BLaER1 (cell line): ENCODE results near the gene TPI1.
"Not testable (repeated sequence)": the region's sequence is repeated elsewhere in the genome, so short reads cannot be mapped to it uniquely, and the experiment has no call there.

ENCODE experiments used
- H3K27ac ChIP-seq: shearing (Covaris generic); formaldehyde crosslinking; 2 replicates; pipeline ENCODE4 v1.8.1; 2022
- H3K27me3 ChIP-seq: shearing (Covaris generic); formaldehyde crosslinking; 2 replicates; pipeline ENCODE4 v1.8.1; 2022
- H3K36me3 ChIP-seq: shearing (Covaris generic); formaldehyde crosslinking; 2 replicates; pipeline ENCODE4 v1.8.1; 2022
- H3K4me1 ChIP-seq: shearing (Covaris generic); formaldehyde crosslinking; 2 replicates; pipeline ENCODE4 v1.8.1; 2022
- H3K4me2 ChIP-seq: shearing (Covaris generic); formaldehyde crosslinking; 2 replicates; pipeline ENCODE4 v1.8.1; 2022
- H3K4me3 ChIP-seq: shearing (Covaris generic); formaldehyde crosslinking; 2 replicates; pipeline ENCODE4 v1.8.1; 2022
- H3K9ac ChIP-seq: shearing (Covaris generic); formaldehyde crosslinking; 2 replicates; pipeline ENCODE4 v1.8.1; 2022
- H3K9me3 ChIP-seq: shearing (Covaris generic); formaldehyde crosslinking; 2 replicates; pipeline ENCODE4 v1.8.1; 2022
- H4K20me1 ChIP-seq: shearing (Covaris generic); formaldehyde crosslinking; 2 replicates; pipeline ENCODE4 v1.8.1; 2022
- Cebpa-rat ChIP-seq: shearing (Covaris generic); IDR thresholded peaks from 2 replicates; pipeline ENCODE4 v1.8.1; 2022

The TPI1 gene

GRCh38 chr12:6890789-6891645 is 23.7 kb downstream of the TPI1 start:
- TF ChIP-seq Cebpa-rat, result peak; percentile 100
- Histone ChIP-seq H3K27me3 (no peaks in the 10 kb centered on the region), H3K9ac (peak overlapping the region; percentile 90), H3K4me2 (peak overlapping the region; percentile 95), H3K9me3 (no peaks in the 10 kb centered on the region), H3K36me3 (peaks cover 5% of the 10 kb centered on the region; the same call in 1 of the 2 replicates), H3K4me3 (peak overlapping the region; percentile 68), H3K27ac (peak overlapping the region; percentile 94), H3K4me1 (peaks cover 20% of the 10 kb centered on the region), H4K20me1 (no peaks in the 10 kb centered on the region)

DNA sequence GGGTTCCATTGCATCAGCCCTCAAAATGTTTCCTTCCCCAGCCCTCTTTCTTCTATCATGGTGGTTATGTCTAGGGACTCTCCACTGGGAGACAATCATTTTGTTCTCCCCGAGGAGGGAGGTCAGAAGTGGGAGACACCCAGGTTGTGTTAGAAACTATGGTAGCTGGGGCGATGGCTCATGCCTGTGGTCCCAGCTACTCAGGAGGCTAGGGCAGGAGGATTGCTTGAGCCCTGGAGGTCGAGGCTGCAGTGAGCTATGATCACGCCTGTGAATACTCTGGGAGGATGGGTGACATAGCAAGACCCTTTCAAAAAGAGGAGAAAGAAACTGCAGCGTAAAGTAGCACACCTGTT is 24.3 kb downstream of the TPI1 start:
- H3K36me3 ChIP-seq, result peaks cover 5% of the 10 kb centered on the region; the same call in 1 of the 2 replicates
- peak overlapping the region; percentile 68 for H3K4me3 ChIP-seq
- H4K20me1 ChIP-seq, result no peaks in the 10 kb centered on the region
- peaks cover 20% of the 10 kb centered on the region for H3K4me1 ChIP-seq
- peak overlapping the region; percentile 90 for H3K9ac ChIP-seq
- H3K4me2 ChIP-seq, result peak overlapping the region; percentile 95
- no peak for TF ChIP-seq Cebpa-rat
- H3K27me3 ChIP-seq, result no peaks in the 10 kb centered on the region
- H3K27ac ChIP-seq, result peak overlapping the region; percentile 94
- no peaks in the 10 kb centered on the region for H3K9me3 ChIP-seq

DNA sequence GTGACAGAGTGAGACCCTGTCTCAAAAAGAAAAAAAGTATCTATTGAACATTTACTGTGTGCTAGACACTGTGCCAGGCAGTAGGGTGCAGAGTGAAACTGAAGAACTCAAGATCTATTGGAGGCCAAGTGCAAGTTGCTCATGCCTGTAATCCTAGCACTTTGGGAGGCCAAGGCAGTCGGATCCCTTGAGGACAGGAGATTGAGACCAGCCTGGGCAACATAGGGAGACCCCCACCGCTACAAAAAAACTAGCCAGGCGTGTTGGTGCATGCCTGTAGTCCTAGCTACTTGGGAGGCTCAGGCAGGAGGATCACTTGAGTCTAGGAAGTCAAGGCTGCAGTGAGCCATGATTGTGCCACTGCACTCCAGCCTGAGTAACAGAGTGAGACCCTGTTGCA is 25.4 kb downstream of the TPI1 start:
- not testable (repeated sequence) for H3K27ac ChIP-seq, H3K9me3 ChIP-seq, H4K20me1 ChIP-seq, H3K4me3 ChIP-seq, H3K4me2 ChIP-seq, H3K27me3 ChIP-seq, H3K9ac ChIP-seq, H3K36me3 ChIP-seq
- peaks cover 20% of the 10 kb centered on the region for H3K4me1 ChIP-seq

DNA sequence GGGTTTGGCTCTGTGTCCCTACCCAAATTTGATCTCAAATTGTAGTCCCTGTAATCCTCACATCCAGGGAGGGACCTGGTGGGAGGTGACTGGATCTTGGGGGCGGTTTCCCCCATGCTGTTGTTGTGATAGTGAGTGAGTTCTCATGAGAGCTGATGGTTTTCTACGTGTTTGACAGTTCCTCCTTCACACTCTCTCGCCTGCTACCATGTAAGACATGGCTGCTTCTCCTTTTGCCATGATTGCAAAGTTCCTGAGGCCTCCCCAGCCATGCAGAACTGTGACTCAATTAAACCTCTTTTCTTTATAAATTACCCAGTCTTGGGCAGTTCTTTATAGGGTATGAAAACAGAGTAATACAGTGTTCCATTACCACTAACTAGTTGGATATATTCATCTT is 27.0 kb downstream of the TPI1 start:
- no peaks in the 10 kb centered on the region for H3K36me3 ChIP-seq
- H3K4me2 ChIP-seq, result no peak overlapping the region
- H3K27ac ChIP-seq, result no peak overlapping the region
- no peak overlapping the region for H3K4me3 ChIP-seq
- no peaks in the 10 kb centered on the region for H3K9me3 ChIP-seq
- no peaks in the 10 kb centered on the region for H4K20me1 ChIP-seq
- H3K9ac ChIP-seq, result no peak overlapping the region
- TF ChIP-seq Cebpa-rat, result no peak
- H3K27me3 ChIP-seq, result no peaks in the 10 kb centered on the region
- peaks cover 20% of the 10 kb centered on the region for H3K4me1 ChIP-seq

DNA sequence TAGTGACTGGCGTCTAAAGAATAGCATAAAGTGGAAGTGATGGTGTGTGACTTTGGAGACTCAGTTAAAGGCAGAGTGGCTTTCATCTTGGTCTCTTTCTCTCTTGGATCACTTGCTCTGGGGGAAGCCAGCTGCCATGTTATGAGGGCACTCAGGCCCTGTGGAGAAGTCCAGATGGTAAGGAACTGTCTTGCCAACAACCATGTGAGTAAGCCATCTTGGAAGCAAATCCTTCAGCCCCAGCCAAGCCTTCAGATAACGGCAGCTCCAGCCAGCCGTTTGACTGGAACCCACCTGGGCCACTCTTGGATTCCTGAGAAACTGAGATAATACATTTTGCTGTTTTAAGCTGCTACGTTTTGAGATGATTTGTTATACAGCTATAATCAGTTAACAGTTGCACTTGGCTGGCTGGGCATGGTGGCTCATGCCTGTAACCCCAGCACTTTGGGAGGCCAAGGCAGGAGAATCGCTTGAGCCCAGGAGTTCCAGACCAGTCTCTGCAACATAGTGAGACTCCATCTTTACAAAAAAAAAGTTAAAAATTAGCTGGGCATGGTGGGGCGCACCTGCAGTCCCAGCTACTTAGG is 29.6 kb downstream of the TPI1 start:
- Histone ChIP-seq H3K4me1 (peaks cover 10% of the 10 kb centered on the region), H3K27ac (no peak overlapping the region), H4K20me1 (no peaks in the 10 kb centered on the region), H3K9me3 (no peaks in the 10 kb centered on the region), H3K4me2 (no peak overlapping the region), H3K36me3 (no peaks in the 10 kb centered on the region), H3K27me3 (no peaks in the 10 kb centered on the region), H3K9ac (no peak overlapping the region), H3K4me3 (no peak overlapping the region)
- TF ChIP-seq Cebpa-rat, result no peak

- no peak for TF ChIP-seq Cebpa-rat
- Histone ChIP-seq H3K4me1 (peaks cover 17% of the 10 kb centered on the region), H3K4me3 (no peak overlapping the region), H3K27me3 (no peaks in the 10 kb centered on the region), H3K27ac (no peak overlapping the region), H4K20me1 (no peaks in the 10 kb centered on the region), H3K9ac (no peak overlapping the region), H3K4me2 (no peak overlapping the region), H3K9me3 (no peaks in the 10 kb centered on the region), H3K36me3 (no peaks in the 10 kb centered on the region)
These were observed 32.1 kb downstream of the TPI1 start for GRCh38 chr12:6899427-6899826.

GRCh38 chr12:6899837-6900519 is 32.6 kb downstream of the TPI1 start:
- no peaks in the 10 kb centered on the region for H3K9me3 ChIP-seq
- H3K4me1 ChIP-seq, result peaks cover 19% of the 10 kb centered on the region
- H4K20me1 ChIP-seq, result no peaks in the 10 kb centered on the region
- H3K4me2 ChIP-seq, result peak overlapping the region; percentile 10; the same call in 1 of the 2 replicates
- H3K4me3 ChIP-seq, result no peak overlapping the region
- H3K9ac ChIP-seq, result no peak overlapping the region
- no peak for TF ChIP-seq Cebpa-rat
- no peaks in the 10 kb centered on the region for H3K36me3 ChIP-seq
- no peak overlapping the region for H3K27ac ChIP-seq
- no peaks in the 10 kb centered on the region for H3K27me3 ChIP-seq

DNA sequence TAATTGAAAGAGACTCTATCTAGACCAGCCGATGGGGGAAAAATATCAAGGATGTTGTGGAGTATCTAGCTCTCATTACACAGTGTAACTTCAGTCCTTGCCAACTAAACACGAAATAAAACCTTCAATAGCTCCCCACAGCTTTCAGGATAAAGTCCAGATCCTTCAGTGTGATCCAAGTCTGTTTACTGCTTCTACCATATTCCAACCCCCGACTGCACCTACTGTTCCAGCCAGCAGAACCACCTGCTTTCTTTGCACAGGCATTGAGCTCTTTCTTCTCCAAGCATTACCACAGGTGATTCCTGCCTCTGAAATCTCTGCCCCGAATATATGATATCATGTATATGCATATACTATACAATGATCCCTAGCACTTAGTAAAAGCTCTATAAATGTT is 35.1 kb downstream of the TPI1 start:
- Histone ChIP-seq H3K27ac (no peak overlapping the region), H4K20me1 (no peaks in the 10 kb centered on the region), H3K9ac (no peak overlapping the region), H3K9me3 (no peaks in the 10 kb centered on the region), H3K27me3 (no peaks in the 10 kb centered on the region), H3K4me2 (no peak overlapping the region), H3K36me3 (peaks cover 13% of the 10 kb centered on the region; the same call in 1 of the 2 replicates), H3K4me3 (no peak overlapping the region), H3K4me1 (peaks cover 26% of the 10 kb centered on the region)
- no peak for TF ChIP-seq Cebpa-rat

DNA sequence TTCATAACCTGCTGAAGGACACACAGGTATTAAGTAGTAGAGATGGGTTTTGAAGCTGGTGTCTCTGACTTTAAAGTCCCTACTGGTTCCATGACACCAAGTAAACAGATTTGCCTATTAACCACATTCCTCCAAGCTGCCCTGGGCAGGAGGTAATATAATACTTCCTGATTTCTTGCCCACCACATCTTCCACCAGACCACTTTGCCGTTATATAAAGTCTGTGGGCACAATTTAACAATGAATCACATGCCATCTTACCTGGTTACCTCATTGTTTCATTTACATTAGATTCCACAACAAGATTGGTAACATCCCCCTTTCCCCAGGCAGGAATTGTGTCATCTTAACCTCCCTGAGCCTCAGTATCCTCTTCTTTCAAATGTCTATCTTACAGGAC is 36.4 kb downstream of the TPI1 start:
- Histone ChIP-seq H3K4me3 (no peak overlapping the region), H3K27ac (no peak overlapping the region), H3K4me2 (peak overlapping the region; percentile 99), H3K27me3 (no peaks in the 10 kb centered on the region), H3K4me1 (peaks cover 26% of the 10 kb centered on the region), H4K20me1 (no peaks in the 10 kb centered on the region), H3K9me3 (no peaks in the 10 kb centered on the region), H3K36me3 (peaks cover 20% of the 10 kb centered on the region; the same call in 1 of the 2 replicates), H3K9ac (no peak overlapping the region)
- TF ChIP-seq Cebpa-rat, result no peak
